ENCODE measurements around the gene TMX3. TPM values are rescaled to one million over a fixed set of nuclear protein-coding genes. Genes with fewer than 3 reads are reported as not detected.

Gene TMX3
- polyA plus RNA-seq, 1 of the 3 experiments (the other 2 are of a cell fraction), result 23.3 TPM

GRCh38 chr18:68696937-68697336 is 18.0 kb downstream of the TMX3 start:
- Histone ChIP-seq H3K36me3 (replicated peaks in 1 of 2; ENCODE audit: control insufficient read depth in 1 of 2, insufficient read depth in 2 of 2, low read length in 1 of 2) (peaks cover 82 to 83% of the 10 kb centered on the region in 2 experiments), H3K27ac (ENCODE audit: low read depth in 2 of 2, low read length in 1 of 2) (no peak overlapping the region), H3K4me3 (ENCODE audit: low read depth in 2 of 2, low read length in 1 of 2) (no peak overlapping the region), H3K9ac (no peak overlapping the region), H3K4me1 (ENCODE audit: control insufficient read depth in 1 of 2, insufficient read depth in 2 of 2, low read depth in 1 of 2, low read length in 1 of 2) (no peaks in the 10 kb centered on the region; a peak in 1 of 4 replicates), H3K9me2 (no peaks in the 10 kb centered on the region), H3K79me2 (ENCODE audit: insufficient read depth) (peaks cover 23% of the 10 kb centered on the region), H3K27me3 (ENCODE audit: insufficient read depth) (no peaks in the 10 kb centered on the region), H2AFZ (ENCODE audit: low read depth) (no peak overlapping the region), H4K20me1 (ENCODE audit: insufficient read depth) (no peaks in the 10 kb centered on the region), H3F3A (replicated peaks; ENCODE audit: insufficient read depth) (peaks cover 4% of the 10 kb centered on the region), H3K4me2 (no peak overlapping the region), H3K9me3 (no peaks in the 10 kb centered on the region)
- ChIA-PET CTCF (no interaction called here), POLR2A (no interaction called here)
- no peak for DNase-seq
- WGBS (ENCODE audit: low lambda C conversion rate), result 72% methylated on average over 2 of the region's 2 CpGs
- TF ChIP-seq FOXM1 (IDR thresholded peaks at IDR 0.05; ENCODE audit: low read depth) (no peak), PBX3 (IDR thresholded peaks at IDR 0.05) (no peak), JUND (IDR thresholded peaks at IDR 0.05) (no peak), SIN3A (IDR thresholded peaks at IDR 0.05; ENCODE audit: borderline replicate concordance, low read depth, low read length) (no peak), NFIC (IDR thresholded peaks at IDR 0.05; ENCODE audit: borderline replicate concordance) (no peak), RXRA (IDR thresholded peaks at IDR 0.05; ENCODE audit: borderline replicate concordance, low read depth) (no peak)

DNA sequence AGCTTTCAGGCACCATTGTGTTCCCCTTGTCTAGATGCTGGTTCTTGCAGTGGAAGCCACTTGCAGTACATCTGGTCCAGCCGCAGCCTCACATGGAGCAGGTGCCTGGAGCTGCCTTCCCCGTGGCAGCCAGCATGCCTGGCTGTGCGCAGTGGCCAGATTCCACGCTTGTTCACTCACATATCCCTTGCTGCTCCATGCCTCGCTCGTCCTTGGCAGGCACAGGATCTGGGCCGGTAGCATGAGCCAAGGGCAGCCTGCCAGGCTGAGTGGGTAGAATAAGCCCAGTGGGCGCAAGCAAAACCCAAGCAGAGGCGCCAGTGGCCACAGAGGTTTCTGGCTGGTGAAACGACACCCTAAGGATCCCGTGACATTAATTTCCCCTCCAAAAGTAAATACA is 20.6 kb downstream of the TMX3 start:
- no peak for DNase-seq
- H3K4me1 ChIP-seq (ENCODE audit: control insufficient read depth in 1 of 2, insufficient read depth in 2 of 2, low read depth in 1 of 2, low read length in 1 of 2), result no peaks in the 10 kb centered on the region; a peak in 1 of 4 replicates
- H3K27ac ChIP-seq (ENCODE audit: low read depth in 2 of 2, low read length in 1 of 2), result no peak overlapping the region
- H4K20me1 ChIP-seq (ENCODE audit: insufficient read depth), result no peaks in the 10 kb centered on the region
- no peak for TF ChIP-seq NRF1 (IDR thresholded peaks at IDR 0.05; ENCODE audit: low read depth, low read length)
- 0 out of 2 replicates have a peak, but pooled peaks cover 3% of the 10 kb centered on the region for H3K79me2 ChIP-seq (ENCODE audit: insufficient read depth)
- no peak overlapping the region for H2AFZ ChIP-seq (ENCODE audit: low read depth)
- no peak overlapping the region for H3K9ac ChIP-seq
- 91% methylated on average over 10 of the region's 11 CpGs for WGBS (ENCODE audit: low lambda C conversion rate)
- H3K9me3 ChIP-seq, result no peaks in the 10 kb centered on the region
- no peaks in the 10 kb centered on the region for H3F3A ChIP-seq (replicated peaks; ENCODE audit: insufficient read depth)
- H3K36me3 ChIP-seq (replicated peaks in 1 of 2; ENCODE audit: control insufficient read depth in 1 of 2, insufficient read depth in 2 of 2, low read length in 1 of 2), result peaks cover 83 to 84% of the 10 kb centered on the region in 2 experiments
- ChIA-PET CTCF (interaction anchor here (1.2 kb wide), 1 partner anchor 26 kb away, joined by 4 read pairs; no protein-coding TSS in a partner anchor), POLR2A (no interaction called here)
- no peaks in the 10 kb centered on the region for H3K9me2 ChIP-seq
- no peaks in the 10 kb centered on the region for H3K27me3 ChIP-seq (ENCODE audit: insufficient read depth)
- H3K4me3 ChIP-seq (ENCODE audit: low read depth in 2 of 2, low read length in 1 of 2), result no peak overlapping the region
- H3K4me2 ChIP-seq, result no peak overlapping the region

GRCh38 chr18:68693091-68693815 is 21.7 kb downstream of the TMX3 start:
- H3F3A ChIP-seq (replicated peaks; ENCODE audit: insufficient read depth), result no peaks in the 10 kb centered on the region
- no peaks in the 10 kb centered on the region for H3K9me2 ChIP-seq
- H3K4me3 ChIP-seq (ENCODE audit: low read depth in 2 of 2, low read length in 1 of 2), result no peak overlapping the region
- H3K79me2 ChIP-seq (ENCODE audit: insufficient read depth), result 0 out of 2 replicates have a peak, but pooled peaks cover 3% of the 10 kb centered on the region
- no peaks in the 10 kb centered on the region for H3K4me1 ChIP-seq (ENCODE audit: control insufficient read depth in 1 of 2, insufficient read depth in 2 of 2, low read depth in 1 of 2, low read length in 1 of 2)
- ChIA-PET POLR2A (no interaction called here), CTCF (interaction anchor here (1.2 kb wide), 1 partner anchor 25 kb away, joined by 4 read pairs; no protein-coding TSS in a partner anchor)
- H3K4me2 ChIP-seq, result no peak overlapping the region
- 95% methylated on average over 15 of the region's 26 CpGs for WGBS (ENCODE audit: low lambda C conversion rate)
- H3K9ac ChIP-seq, result no peak overlapping the region
- no peak overlapping the region for H3K27ac ChIP-seq (ENCODE audit: low read depth in 2 of 2, low read length in 1 of 2)
- no peaks in the 10 kb centered on the region for H3K27me3 ChIP-seq (ENCODE audit: insufficient read depth)
- peaks cover 83 to 87% of the 10 kb centered on the region in 2 experiments for H3K36me3 ChIP-seq (replicated peaks in 1 of 2; ENCODE audit: control insufficient read depth in 1 of 2, insufficient read depth in 2 of 2, low read length in 1 of 2)
- no peak overlapping the region for H2AFZ ChIP-seq (ENCODE audit: low read depth)
- no peak for TF ChIP-seq FOXM1 (IDR thresholded peaks at IDR 0.05; ENCODE audit: low read depth)
- H4K20me1 ChIP-seq (ENCODE audit: insufficient read depth), result no peaks in the 10 kb centered on the region
- no peaks in the 10 kb centered on the region for H3K9me3 ChIP-seq
- no peak for DNase-seq
